Kidney (tissue), 14 donors: ENCODE data around the gene ATG101. TPM values are rescaled to one million over a fixed set of nuclear protein-coding genes. Genes with fewer than 3 reads are reported as not detected.
"Not testable (repeated sequence)": the region's sequence is repeated elsewhere in the genome, so short reads cannot be mapped to it uniquely, and the experiment has no call there.

ENCODE experiments used
- DNase-seq, 5 donors: peaks; one replicate each; pipeline ENCODE4 v3.0.0-alpha.2; 2013 to 2020
- FAIRE-seq: peaks from 2 replicates; lab custom pipeline; 2012; peaks lifted over from hg19 to GRCh38; lab: Jason Lieb, UNC
- H3K27ac ChIP-seq, 2 donors: one replicate each; pipeline ENCODE4 v1.7.0; 2013; ENCODE audit warnings: low read depth in 2 of 2, low read length in 2 of 2, inconsistent platforms in 1 of 2
- H3K27me3 ChIP-seq: one replicate; pipeline ENCODE4 v1.7.1; 2013; ENCODE audit warnings: low read length, inconsistent platforms; ENCODE audit not compliant: control insufficient read depth, insufficient read depth
- H3K36me3 ChIP-seq, 3 donors: one replicate each; pipeline versions ENCODE4 v1.7.0 to v1.7.1; 2013; ENCODE audit warnings: low read length in 3 of 3, control low read depth in 1 of 3, inconsistent platforms in 1 of 3; ENCODE audit not compliant: insufficient read depth in 3 of 3, control insufficient read depth in 2 of 3
- H3K4me1 ChIP-seq, 3 donors: one replicate each; pipeline versions ENCODE4 v1.7.0 to v1.7.1; 2013; ENCODE audit warnings: low read length in 3 of 3, inconsistent platforms in 1 of 3, low read depth in 1 of 3; ENCODE audit not compliant: control insufficient read depth in 2 of 3, insufficient read depth in 2 of 3
- H3K4me3 ChIP-seq, 3 donors: one replicate each; pipeline versions ENCODE4 v1.7.0 to v1.8.1; 2013; ENCODE audit warnings: low read length in 3 of 3, control low read depth in 1 of 3, inconsistent platforms in 1 of 3
- H3K9ac ChIP-seq, 3 donors: one replicate each; pipeline versions ENCODE4 v1.7.0 to v1.7.1; 2013; ENCODE audit warnings: low read length in 3 of 3, control low read depth in 1 of 3, inconsistent platforms in 1 of 3
- H3K9me3 ChIP-seq, 3 donors: one replicate each; pipeline versions ENCODE4 v1.7.0 to v1.7.1; 2013; ENCODE audit warnings: low read length in 3 of 3, control low read depth in 1 of 3, inconsistent platforms in 1 of 3; ENCODE audit not compliant: control insufficient read depth in 2 of 3, insufficient read depth in 1 of 3
- intact Hi-C: fragments of 100-400 bp; cut with DNase I; formaldehyde crosslinking; loops from one replicate; pipeline ENCODE4 v1.11.1; 2022
- polyA plus RNA-seq: library from polyadenylated mRNA; stranded (reverse); fragments of 350-450 nt; fragmentation: Illumina TruSeq; extraction: RNeasy Lipid Tissue Mini Kit (QIAGEN cat#74804); gene quantifications from one replicate; pipeline ENCODE4 v1.2.3, GENCODE V29; 2014; ENCODE audit warnings: low read depth, low replicate concordance; ENCODE audit not compliant: insufficient read depth
- total RNA-seq: library from RNA; stranded (reverse); fragmentation: NEBNext Ultra II Directional; extraction: Animal tissue kit (Norgen Biotek cat#: 25700); gene quantifications from one replicate; pipeline ENCODE4 v1.2.1, GENCODE V29; 2021
- TF ChIP-seq, protein P1 (sequence below): IDR thresholded peaks from 3 replicates; pipeline ENCODE4 v1.5.1; 2012; ENCODE audit warnings: mild to moderate bottlenecking, moderate library complexity, borderline replicate concordance; ENCODE audit not compliant: insufficient read depth; ENCODE audit errors: extremely low read depth
- donor health status: control.
- donor health status: control.
- donor health status: control.
- donor health status: control.
- donor health status: control.
- donor health status: DM: yes; HTN: yes; CAD: no.
- donor health status: Normal renal cell carcinoma (clear cell type).

Gene ATG101
- total and polyA plus RNA-seq, 2 donors from 2014 or later: 32.1 to 53.0 TPM

DNA sequence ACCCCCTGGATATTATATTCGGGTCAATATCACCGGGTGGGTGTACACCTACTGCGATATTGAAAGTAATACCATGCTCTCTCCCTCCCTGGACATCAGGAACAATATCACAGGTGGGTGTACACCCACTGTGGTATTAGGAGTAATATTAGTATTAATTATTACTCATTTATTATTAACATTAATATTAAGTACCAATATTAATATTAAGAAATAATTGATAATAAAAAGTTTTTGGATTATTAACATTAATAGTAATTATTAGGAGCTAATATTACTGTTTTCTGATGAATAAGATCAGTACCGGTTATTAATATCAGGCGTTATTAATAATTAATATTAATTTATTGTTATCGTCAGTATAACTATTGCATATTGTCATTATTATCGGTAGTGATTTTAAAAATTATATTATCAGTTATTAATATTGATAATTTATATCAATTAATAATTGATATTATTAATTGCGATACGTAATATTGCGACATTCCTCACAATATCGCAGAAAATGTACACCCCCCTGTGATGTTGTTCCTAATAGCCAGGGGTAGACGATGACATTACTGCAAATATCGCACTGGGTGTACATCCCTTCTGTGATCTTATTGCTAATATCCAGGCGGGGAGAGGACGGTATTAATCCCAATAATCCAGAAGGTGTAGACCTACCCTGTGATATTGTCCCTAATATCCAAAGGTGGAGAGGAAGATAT is 26.7 kb downstream of the ATG101 start:
- DNase-seq: no peak
- intact Hi-C loops: no loop called here
- H3K36me3 ChIP-seq: no peaks in the 10 kb centered on the region
- no peaks in the 10 kb centered on the region for H3K9me3 ChIP-seq
- peak; percentile 29 for FAIRE-seq
- no peak overlapping the region for H3K27ac ChIP-seq
- TF ChIP-seq, protein P1, sequence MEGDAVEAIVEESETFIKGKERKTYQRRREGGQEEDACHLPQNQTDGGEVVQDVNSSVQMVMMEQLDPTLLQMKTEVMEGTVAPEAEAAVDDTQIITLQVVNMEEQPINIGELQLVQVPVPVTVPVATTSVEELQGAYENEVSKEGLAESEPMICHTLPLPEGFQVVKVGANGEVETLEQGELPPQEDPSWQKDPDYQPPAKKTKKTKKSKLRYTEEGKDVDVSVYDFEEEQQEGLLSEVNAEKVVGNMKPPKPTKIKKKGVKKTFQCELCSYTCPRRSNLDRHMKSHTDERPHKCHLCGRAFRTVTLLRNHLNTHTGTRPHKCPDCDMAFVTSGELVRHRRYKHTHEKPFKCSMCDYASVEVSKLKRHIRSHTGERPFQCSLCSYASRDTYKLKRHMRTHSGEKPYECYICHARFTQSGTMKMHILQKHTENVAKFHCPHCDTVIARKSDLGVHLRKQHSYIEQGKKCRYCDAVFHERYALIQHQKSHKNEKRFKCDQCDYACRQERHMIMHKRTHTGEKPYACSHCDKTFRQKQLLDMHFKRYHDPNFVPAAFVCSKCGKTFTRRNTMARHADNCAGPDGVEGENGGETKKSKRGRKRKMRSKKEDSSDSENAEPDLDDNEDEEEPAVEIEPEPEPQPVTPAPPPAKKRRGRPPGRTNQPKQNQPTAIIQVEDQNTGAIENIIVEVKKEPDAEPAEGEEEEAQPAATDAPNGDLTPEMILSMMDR: no peak
- no peaks in the 10 kb centered on the region for H3K27me3 ChIP-seq
- no peak overlapping the region for H3K9ac ChIP-seq
- no peak overlapping the region for H3K4me3 ChIP-seq
- H3K4me1 ChIP-seq: peaks cover 0 to 4% (median 0%) of the 10 kb centered on the region in 3 donors

DNA sequence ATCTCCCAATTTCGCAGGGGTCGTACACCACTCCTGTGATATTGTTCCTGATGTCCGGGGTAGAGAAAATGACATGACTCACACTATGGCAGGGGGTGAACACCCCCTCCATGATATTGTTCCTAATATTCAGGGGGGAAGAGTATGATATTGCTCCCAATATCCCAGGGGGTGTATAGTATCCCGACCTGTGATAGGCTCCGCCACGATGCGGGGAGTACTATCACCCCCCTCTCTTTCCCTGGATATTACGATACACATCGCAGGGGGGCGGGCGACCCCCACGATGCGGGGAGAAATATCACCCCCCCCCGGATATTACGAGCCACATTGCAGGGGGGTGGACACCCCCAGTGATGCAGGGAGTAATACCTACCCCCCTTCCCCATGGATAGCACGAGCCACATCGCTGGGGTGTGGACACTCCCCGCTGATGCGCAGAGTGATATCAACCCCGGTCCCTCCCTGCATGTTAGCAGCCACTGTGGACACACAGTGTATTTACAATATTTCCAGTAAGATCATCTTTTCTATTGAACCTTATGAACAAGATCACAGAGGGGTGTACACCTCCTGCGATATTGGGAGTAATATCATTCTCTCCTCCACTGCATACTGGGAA is 27.4 kb downstream of the ATG101 start:
- DNase-seq: no peak
- intact Hi-C loops: no loop called here
- TF ChIP-seq, protein P1: no peak

DNA sequence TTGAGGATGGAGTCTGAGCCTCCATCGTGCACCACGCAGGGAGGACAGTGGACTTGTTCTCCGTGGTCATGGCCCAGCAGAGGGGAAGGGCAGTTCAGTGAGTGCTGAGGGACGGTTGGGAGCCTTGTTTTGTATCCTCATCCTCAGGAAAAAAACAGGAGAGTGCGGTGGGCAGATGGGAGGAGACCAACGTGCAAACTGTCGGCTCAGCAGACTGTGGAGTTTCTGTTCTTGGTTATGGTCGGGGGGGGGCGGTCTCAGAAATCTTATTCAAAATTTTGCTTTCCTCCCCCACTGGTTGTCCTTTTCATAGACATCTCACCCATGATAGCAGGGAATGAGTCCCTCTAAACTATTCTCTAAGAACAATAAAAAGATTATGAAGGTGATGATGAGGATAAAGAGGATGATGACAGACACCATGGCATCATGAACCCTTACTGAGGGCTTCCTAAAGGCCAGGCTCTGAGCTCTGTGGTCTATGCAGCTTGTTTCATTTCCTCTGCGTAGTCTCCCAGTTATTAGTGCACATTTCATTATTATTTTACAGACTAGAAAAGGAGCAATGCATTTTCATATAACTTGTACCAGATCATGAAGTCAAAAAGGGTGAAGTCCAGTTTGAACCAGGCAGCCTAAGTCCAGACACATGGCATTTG is 34.8 kb downstream of the ATG101 start:
- intact Hi-C loops, DNase-seq, FAIRE-seq: not testable (repeated sequence)

More for the DNA sequence above, 27.4 kb downstream of the ATG101 start:
- Histone ChIP-seq H3K27me3 (no peaks in the 10 kb centered on the region), H3K36me3 (no peaks in the 10 kb centered on the region), H3K9me3 (no peaks in the 10 kb centered on the region), H3K9ac (no peak overlapping the region), H3K4me1 (peaks cover 0 to 4% (median 0%) of the 10 kb centered on the region in 3 donors), H3K27ac (no peak overlapping the region), H3K4me3 (no peak overlapping the region)
- no peak for FAIRE-seq

DNA sequence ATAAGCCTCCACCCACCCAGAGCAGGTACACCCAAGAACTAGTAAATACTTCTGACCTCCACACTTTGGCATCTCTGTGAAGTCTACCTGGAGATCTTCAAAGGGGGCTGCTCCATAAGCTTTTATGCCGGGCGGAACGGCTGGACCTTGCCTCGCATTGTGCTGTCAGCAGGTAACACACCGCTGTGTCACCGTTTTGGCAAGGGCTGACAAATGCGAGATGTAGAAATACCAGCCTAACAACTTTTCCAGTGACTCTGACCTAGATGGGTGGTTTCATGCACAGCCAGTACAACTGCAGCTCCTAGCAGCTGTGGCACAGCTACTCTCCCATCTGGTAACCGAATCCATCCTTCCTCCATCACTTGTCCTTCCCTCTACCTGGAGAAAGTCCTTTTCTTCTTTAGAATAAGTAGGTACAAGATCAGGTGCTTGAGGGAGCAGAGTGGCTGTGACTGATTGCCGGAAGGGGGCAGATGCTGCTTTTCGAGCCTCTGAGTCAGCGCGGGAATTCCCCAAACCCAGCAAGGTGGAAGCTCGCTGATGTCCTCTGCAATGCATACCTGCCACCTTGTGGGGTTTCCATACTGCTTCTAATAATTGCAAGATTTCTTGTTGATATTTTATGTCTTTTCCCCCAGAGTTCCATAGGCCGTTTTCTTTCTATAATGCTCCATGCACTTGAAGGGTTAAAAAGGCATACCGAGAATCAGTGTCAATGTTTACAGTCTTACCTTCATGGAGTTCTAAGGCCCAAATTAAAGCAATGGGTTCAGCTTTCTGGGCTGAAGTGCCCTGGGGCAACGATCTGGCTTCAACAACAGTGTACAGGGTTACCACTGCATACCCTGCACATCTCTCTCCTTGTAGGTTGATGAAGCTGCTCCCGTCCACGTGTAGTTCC is 46.7 kb downstream of the ATG101 start:
- H3K27me3 ChIP-seq, H3K36me3 ChIP-seq, H3K9me3 ChIP-seq, FAIRE-seq, intact Hi-C loops: not testable (repeated sequence)
- peak overlapping the region in 1 of 2 donors; percentile 41 for H3K27ac ChIP-seq
- peak in 4 of 5 donors; percentile 52 to 87 (median 78) for DNase-seq
- peak overlapping the region in 1 of 3 donors; percentile 46 for H3K9ac ChIP-seq
- H3K4me3 ChIP-seq: peak overlapping the region in 2 of 3 donors; percentile 24 to 59
- peaks cover 0 to 11% (median 6%) of the 10 kb centered on the region in 3 donors for H3K4me1 ChIP-seq

More for the DNA sequence above, 34.8 kb downstream of the ATG101 start:
- H3K4me3 ChIP-seq, H3K9me3 ChIP-seq, H3K9ac ChIP-seq, H3K27me3 ChIP-seq, H3K4me1 ChIP-seq, H3K27ac ChIP-seq, H3K36me3 ChIP-seq: not testable (repeated sequence)

DNA sequence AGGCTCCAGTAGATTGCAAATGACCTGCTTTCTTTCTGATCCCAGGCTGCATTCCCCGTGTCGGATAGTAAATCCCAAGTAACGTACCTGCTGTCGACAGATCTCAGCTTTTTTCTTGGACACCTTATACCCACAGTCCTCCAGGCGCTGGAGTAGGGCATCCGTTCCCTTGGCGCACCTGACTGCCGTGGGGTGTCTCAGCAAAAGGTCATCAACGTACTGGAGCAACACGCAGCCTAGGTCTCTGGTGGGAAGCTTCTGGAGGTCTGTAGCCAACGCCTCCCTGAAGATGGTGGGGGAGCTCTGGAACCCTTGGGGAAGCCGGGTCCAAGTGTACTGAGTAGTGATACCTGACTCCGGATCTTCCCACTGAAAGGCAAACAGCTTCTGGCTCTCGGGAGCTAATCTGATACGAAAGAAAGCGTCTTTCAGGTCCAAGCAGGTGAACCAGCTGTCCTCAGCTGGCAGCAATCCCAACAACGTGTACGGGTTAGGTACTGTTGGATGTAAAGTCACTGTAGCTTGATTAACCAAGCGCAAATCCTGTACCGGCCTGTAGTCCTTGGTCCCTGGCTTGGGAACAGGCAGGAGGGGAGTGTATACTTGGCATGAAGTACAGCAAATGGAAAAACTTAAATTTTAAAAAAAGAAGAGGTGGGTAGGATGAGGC is 48.2 kb downstream of the ATG101 start:
- FAIRE-seq, H3K27me3 ChIP-seq, H3K36me3 ChIP-seq, H3K9me3 ChIP-seq, intact Hi-C loops: not testable (repeated sequence)
- peak overlapping the region in 2 of 3 donors; percentile 29 to 59 for H3K4me3 ChIP-seq
- H3K27ac ChIP-seq: peak overlapping the region; percentile 82 to 89
- H3K4me1 ChIP-seq: peaks cover 0 to 17% (median 6%) of the 10 kb centered on the region in 3 donors
- DNase-seq: peak in 1 of 5 donors; percentile 69
- peak overlapping the region in 1 of 3 donors; percentile 31 for H3K9ac ChIP-seq
